NT2/D1 (cell line): ENCODE measurements around the gene ADCY3.

Experiments used
- SUZ12 ChIP-seq: IDR thresholded peaks from 2 replicates; pipeline ENCODE4 v1.6.1; 2011; ENCODE audit not compliant: insufficient read length, insufficient read depth; ENCODE audit errors: extremely low read depth
- ZNF274 ChIP-seq: IDR thresholded peaks from 2 replicates; pipeline ENCODE4 v1.6.1; 2011; ENCODE audit warnings: mild to moderate bottlenecking, low read depth, low read length

GRCh38 chr2:24909555-24910177 is 10.4 kb downstream of the ADCY3 start:
- TF ChIP-seq ZNF274 (no peak), SUZ12 (no peak)
